Caco-2 (cell line): ENCODE measurements around the gene NYAP1. TPM values are rescaled to one million over a fixed set of nuclear protein-coding genes. Genes with fewer than 3 reads are reported as not detected.

ENCODE experiments used
- BruUV-seq: library from RNA; stranded (reverse); fragments of 400-500 nt; replicated peaks from 2 replicates; lab custom pipeline; 2021; lab: Mats Ljungman, UMichigan
- CTCF ChIA-PET: fragments of 300-600 bp; sonication (Branson Sonifier 250); formaldehyde crosslinking; loops from one replicate; lab custom pipeline; 2022; ENCODE audit warnings: antibody characterized with exemption; lab: Charles Lee
- POLR2A ChIA-PET: fragments of 300-600 bp; sonication (Branson Sonifier 250); formaldehyde crosslinking; loops from one replicate; lab custom pipeline; 2022; ENCODE audit warnings: antibody characterized with exemption; lab: Charles Lee
- DNase-seq, 2 experiments: peaks; one replicate each; pipeline versions ENCODE4 v3.0.0 to v3.0.0-alpha.2; 2020 to 2022
- H3K27me3 ChIP-seq: replicated peaks from 2 replicates; pipeline ENCODE4 v1.6.0; 2011; ENCODE audit warnings: low read length; ENCODE audit not compliant: control insufficient read depth, insufficient read depth
- H3K36me3 ChIP-seq: 2 replicates; pipeline ENCODE4 v1.5.1; 2011; ENCODE audit warnings: low read length; ENCODE audit not compliant: control insufficient read depth, insufficient read depth
- H3K4me1 ChIP-seq: fragments of 250-450 bp; sonication (Bioruptor Pico); 2 replicates; pipeline ENCODE4 v1.5.1; 2020; ENCODE audit warnings: mild to moderate bottlenecking
- H3K4me3 ChIP-seq: 2 replicates; pipeline ENCODE4 v1.5.1; 2011; ENCODE audit warnings: low read depth, mild to moderate bottlenecking, control low read depth, low read length
- H3K9me3 ChIP-seq: fragments of 250-450 bp; sonication (Bioruptor Pico); 2 replicates; pipeline ENCODE4 v1.5.1; 2020; ENCODE audit warnings: mild to moderate bottlenecking, moderate library complexity
- H3K27ac Mint-ChIP-seq: one replicate; pipeline ENCODE4 v1.8.0; 2022; ENCODE audit warnings: mixed read lengths; ENCODE audit not compliant: unreplicated experiment
- H3K27me3 Mint-ChIP-seq: one replicate; pipeline ENCODE4 v1.8.0; 2022; ENCODE audit warnings: mixed read lengths; ENCODE audit not compliant: insufficient read depth, unreplicated experiment
- H3K36me3 Mint-ChIP-seq: one replicate; pipeline ENCODE4 v1.8.0; 2022; ENCODE audit warnings: mild to moderate bottlenecking, mixed read lengths; ENCODE audit not compliant: insufficient read depth, unreplicated experiment
- H3K4me1 Mint-ChIP-seq: one replicate; pipeline ENCODE4 v1.8.0; 2022; ENCODE audit warnings: low read depth, mixed read lengths; ENCODE audit not compliant: unreplicated experiment
- H3K4me3 Mint-ChIP-seq: one replicate; pipeline ENCODE4 v1.8.0; 2022; ENCODE audit warnings: mild to moderate bottlenecking, moderate library complexity, mixed read lengths; ENCODE audit not compliant: unreplicated experiment
- H3K9me3 Mint-ChIP-seq: one replicate; pipeline ENCODE4 v1.8.0; 2022; ENCODE audit warnings: mixed read lengths; ENCODE audit not compliant: unreplicated experiment
- CTCF ChIP-seq, 2 experiments: fragments of 200-600 bp in 1 of 2; IDR thresholded peaks; 1 replicate in 1 of 2; 2 replicates in 1 of 2; pipeline versions ENCODE4 v1.5.1 to v1.8.0; 2011 to 2022; ENCODE audit warnings: antibody characterized with exemption in 1 of 2, control low read depth in 1 of 2, inconsistent platforms in 1 of 2, low read depth in 1 of 2, low read length in 1 of 2, mild to moderate bottlenecking in 1 of 2, moderate library complexity in 1 of 2; ENCODE audit not compliant: insufficient read depth in 1 of 2, severe bottlenecking in 1 of 2, unreplicated experiment in 1 of 2
- intact Hi-C: fragments of 100-400 bp; cut with micrococcal nuclease; formaldehyde crosslinking; loops from one replicate; pipeline ENCODE4 v1.10.0; 2022; ENCODE audit not compliant: unreplicated experiment
- total RNA-seq: library from RNA; stranded (reverse); gene quantifications from 2 replicates; pipeline ENCODE4 v1.2.3, GENCODE V29; 2022

NYAP1 gene
- total RNA-seq, 1 experiment from 2014 or later: 1.3 TPM

GRCh38 chr7:100464210-100464660 lies 19.5 kb upstream of the NYAP1 start, which contains the start of gene SPACDR:
Gene SPACDR, minus strand, starts transcription at chr7:100464260. Its CDS starts 235 bp downstream, at chr7:100464025.
- no peaks in the 10 kb centered on the region for H3K27me3 Mint-ChIP-seq
- intact Hi-C loops: no loop called here
- ChIA-PET POLR2A (no interaction called here), CTCF (interaction anchor here (0.6 to 2.3 kb wide), 3 partner anchors 11 to 95 kb away, joined by 3 to 10 read pairs (median 3); partner anchors contain the start of gene PPP1R35)
- no peaks in the 10 kb centered on the region for H3K9me3 ChIP-seq
- peaks cover 7% of the 10 kb centered on the region for H3K36me3 Mint-ChIP-seq
- H3K4me1 ChIP-seq: no peaks in the 10 kb centered on the region
- no peak for TF ChIP-seq CTCF (IDR thresholded peaks at IDR 0.05; ENCODE audit: insufficient read depth in 1 of 2, low read depth in 1 of 2, low read length in 1 of 2, severe bottlenecking in 1 of 2, unreplicated experiment in 1 of 2)
- no peak within 1 kb of the TSS for H3K4me3 ChIP-seq
- H3K4me3 Mint-ChIP-seq: no peak within 1 kb of the TSS
- no peaks in the 10 kb centered on the region for H3K9me3 Mint-ChIP-seq
- DNase-seq: no peak
- no peaks in the 10 kb centered on the region for H3K27me3 ChIP-seq
- no peak within 1 kb of the TSS for H3K27ac Mint-ChIP-seq
- no peaks in the 10 kb centered on the region for H3K36me3 ChIP-seq
- H3K4me1 Mint-ChIP-seq: no peaks in the 10 kb centered on the region
- no TSS peak for BruUV-seq

GRCh38 chr7:100464791-100465190 lies 18.9 kb upstream of the NYAP1 start:
- BruUV-seq: no TSS peak
- Mint-ChIP-seq H3K36me3 (peaks cover 7% of the 10 kb centered on the region), H3K4me1 (no peaks in the 10 kb centered on the region), H3K4me3 (no peak overlapping the region), H3K9me3 (no peaks in the 10 kb centered on the region), H3K27ac (no peak overlapping the region), H3K27me3 (no peaks in the 10 kb centered on the region)
- Histone ChIP-seq H3K9me3 (no peaks in the 10 kb centered on the region), H3K36me3 (no peaks in the 10 kb centered on the region), H3K4me1 (peaks cover 4% of the 10 kb centered on the region; the same call in 1 of the 2 replicates), H3K27me3 (no peaks in the 10 kb centered on the region), H3K4me3 (no peak overlapping the region)
- intact Hi-C loops: no loop called here
- CTCF ChIA-PET: interaction anchor here (0.6 to 2.3 kb wide), 3 partner anchors 11 to 95 kb away, joined by 3 to 10 read pairs (median 6); no protein-coding TSS in a partner anchor
- POLR2A ChIA-PET: no interaction called here
- no peak for TF ChIP-seq CTCF (IDR thresholded peaks at IDR 0.05; ENCODE audit: insufficient read depth in 1 of 2, low read depth in 1 of 2, low read length in 1 of 2, severe bottlenecking in 1 of 2, unreplicated experiment in 1 of 2)
- DNase-seq: no peak

- ChIA-PET POLR2A (interaction anchor here (0.6 kb wide), 1 partner anchor 729 kb away, joined by 4 read pairs; no protein-coding TSS in a partner anchor), CTCF (interaction anchor here (0.6 to 2.3 kb wide), 12 partner anchors 10 to 412 kb away, joined by 3 to 16 read pairs (median 4); partner anchors contain the start of genes AGFG2, FBXO24, LRCH4 and TSC22D4)
- no peaks in the 10 kb centered on the region for H3K36me3 ChIP-seq
- no peaks in the 10 kb centered on the region for H3K27me3 Mint-ChIP-seq
- intact Hi-C loops: no loop called here
- H3K4me3 Mint-ChIP-seq: no peak overlapping the region
- no TSS peak for BruUV-seq
- no peak overlapping the region for H3K4me3 ChIP-seq
- DNase-seq: no peak
- H3K9me3 Mint-ChIP-seq: no peaks in the 10 kb centered on the region
- no peak for TF ChIP-seq CTCF (IDR thresholded peaks at IDR 0.05; ENCODE audit: insufficient read depth in 1 of 2, low read depth in 1 of 2, low read length in 1 of 2, severe bottlenecking in 1 of 2, unreplicated experiment in 1 of 2)
- H3K4me1 Mint-ChIP-seq: no peaks in the 10 kb centered on the region
- no peaks in the 10 kb centered on the region for H3K27me3 ChIP-seq
- no peaks in the 10 kb centered on the region for H3K9me3 ChIP-seq
- H3K36me3 Mint-ChIP-seq: peaks cover 7% of the 10 kb centered on the region
- no peak overlapping the region for H3K27ac Mint-ChIP-seq
- peaks cover 4% of the 10 kb centered on the region; the same call in 1 of the 2 replicates for H3K4me1 ChIP-seq
Measured at GRCh38 chr7:100465299-100465698, 18.4 kb upstream of the NYAP1 start.
